Subcutaneous adipose tissue (tissue), 4 donors: ENCODE measurements around the gene EFHC2. TPM values are rescaled to one million over a fixed set of nuclear protein-coding genes. Genes with fewer than 3 reads are reported as not detected.

ENCODE experiments used
- CTCF ChIP-seq: fragments of 450-650 bp; IDR thresholded peaks from one replicate; pipeline ENCODE4 v1.5.1; 2016; ENCODE audit warnings: low read depth, mild to moderate bottlenecking, control low read depth, antibody characterized with exemption, moderate library complexity
- total RNA-seq, 4 donors: library from RNA; depleted of rRNA; stranded (reverse); fragments of >200 nt; gene quantifications; one replicate each; pipeline ENCODE4 v1.1.0, GENCODE V29; 2016

EFHC2 gene
- total RNA-seq, 4 donors from 2014 or later, result 0.51 to 0.88 TPM; not detected in 2

GRCh38 chrX:44303119-44303518 is 40.4 kb downstream of the EFHC2 start:
- TF ChIP-seq CTCF, result no peak

DNA sequence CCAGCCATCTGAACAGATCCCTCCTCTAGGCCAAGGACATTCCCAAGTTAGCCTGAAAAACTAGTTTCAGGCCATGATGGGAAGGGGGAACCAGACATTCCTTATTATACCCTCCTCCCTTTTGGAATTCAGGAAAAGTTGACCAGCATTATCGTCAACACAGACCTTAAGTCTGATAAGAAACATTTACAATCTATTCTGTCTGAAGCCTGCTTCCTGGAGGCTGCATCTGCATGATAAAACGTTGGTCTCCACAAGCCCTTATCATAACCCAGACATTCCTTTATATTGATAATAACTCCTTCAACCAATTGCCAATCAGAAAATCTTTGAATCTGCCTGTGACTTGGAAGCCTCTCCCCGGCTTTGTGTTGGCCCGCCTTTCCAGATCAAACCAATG is 44.3 kb downstream of the EFHC2 start:
- TF ChIP-seq CTCF, result no peak

GRCh38 chrX:44291468-44292092 is 51.9 kb downstream of the EFHC2 start:
- TF ChIP-seq CTCF, result no peak

DNA sequence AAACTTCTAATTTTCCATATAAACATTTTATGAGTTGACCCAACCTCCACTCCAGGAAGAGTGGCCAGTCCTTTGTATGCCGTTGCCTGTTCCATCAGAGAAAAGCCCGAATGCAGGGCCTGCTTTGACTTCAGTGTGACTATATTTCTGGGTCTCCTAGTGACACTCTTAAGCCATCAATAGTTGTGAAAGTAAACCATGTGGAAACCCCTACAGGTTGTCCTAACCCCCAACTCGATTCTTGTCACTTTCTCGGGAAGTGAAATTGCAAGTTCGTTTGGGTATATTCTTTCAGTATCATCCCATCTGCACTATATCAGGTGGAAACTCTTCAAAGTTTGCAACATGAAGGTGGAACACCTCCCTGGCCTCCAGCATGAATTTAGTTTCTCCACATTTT is 52.8 kb downstream of the EFHC2 start:
- TF ChIP-seq CTCF, result no peak

- no peak for TF ChIP-seq CTCF
Measured at GRCh38 chrX:44282753-44283152, 60.7 kb downstream of the EFHC2 start.

- TF ChIP-seq CTCF, result no peak
Measured at GRCh38 chrX:44280116-44280515, 63.4 kb downstream of the EFHC2 start.

- no peak for TF ChIP-seq CTCF
Measured at GRCh38 chrX:44274096-44274495, 69.4 kb downstream of the EFHC2 start.
